SK-N-SH (cell line): Measurements from ENCODE around the gene OR2AT4. TPM values are rescaled to one million over a fixed set of nuclear protein-coding genes. Genes with fewer than 3 reads are reported as not detected.

ENCODE experiments used
- CTCF ChIA-PET: fragments of 300-600, 350-600 bp; formaldehyde crosslinking; extraction: SDS; loops from one replicate; lab custom pipeline; 2021; lab: Yijun Ruan, JAX
- POLR2A ChIA-PET: fragments of 350-600 bp; sonication (Branson Sonifier 250); formaldehyde crosslinking; extraction: SDS; loops from one replicate; lab custom pipeline; 2020; ENCODE audit warnings: antibody characterized with exemption, inconsistent platforms; lab: Yijun Ruan, JAX
- DNase-seq: peaks from one replicate; pipeline ENCODE4 v3.0.0; 2012
- H2AFZ ChIP-seq: fragments of 200-600 bp; sonication (generic); 2 replicates; pipeline ENCODE4 v1.8.1; 2016; ENCODE audit warnings: antibody characterized with exemption, mild to moderate bottlenecking, low read depth
- H3F3A ChIP-seq: fragments of 200-600 bp; sonication (generic); replicated peaks from 2 replicates; pipeline ENCODE3; 2016; ENCODE audit warnings: antibody characterized with exemption, mild to moderate bottlenecking; ENCODE audit not compliant: insufficient read depth
- H3K27ac ChIP-seq, 2 experiments: fragments of 200-500 bp in 1 of 2; fragments of 200-600 bp in 1 of 2; sonication (Bioruptor generic) in 1 of 2; sonication (generic), shearing (Covaris generic) in 1 of 2; 2 replicates each; pipeline versions ENCODE4 v1.5.1 to v1.6.1; 2014 to 2016; ENCODE audit warnings: low read depth in 2 of 2, inconsistent platforms in 1 of 2, low read length in 1 of 2, mild to moderate bottlenecking in 1 of 2, mixed read lengths in 1 of 2
- H3K27me3 ChIP-seq: fragments of 200-600 bp; sonication (generic), shearing (Covaris generic); 2 replicates; pipeline ENCODE4 v1.6.1; 2016; ENCODE audit warnings: mixed run types; ENCODE audit not compliant: insufficient read depth
- H3K36me3 ChIP-seq, 2 experiments: fragments of 200-500 bp in 1 of 2; fragments of 200-600 bp in 1 of 2; sonication (Bioruptor generic) in 1 of 2; sonication (generic) in 1 of 2; replicated peaks in 1 of 2; 2 replicates each; pipeline versions ENCODE3 to v1.5.1; 2014 to 2016; ENCODE audit warnings: low read length in 1 of 2, mild to moderate bottlenecking in 1 of 2; ENCODE audit not compliant: insufficient read depth in 2 of 2, control insufficient read depth in 1 of 2
- H3K4me1 ChIP-seq, 2 experiments: fragments of 200-500 bp in 1 of 2; fragments of 200-600 bp in 1 of 2; sonication (Bioruptor generic) in 1 of 2; sonication (generic), shearing (Covaris generic) in 1 of 2; 2 replicates each; pipeline versions ENCODE4 v1.5.1 to v1.6.1; 2014 to 2016; ENCODE audit warnings: low read depth in 1 of 2, low read length in 1 of 2, mixed run types in 1 of 2; ENCODE audit not compliant: insufficient read depth in 2 of 2, control insufficient read depth in 1 of 2
- H3K4me2 ChIP-seq: fragments of 200-600 bp; sonication (generic), shearing (Covaris generic); 2 replicates; pipeline ENCODE4 v1.6.1; 2017; ENCODE audit warnings: mixed run types
- H3K4me3 ChIP-seq, 2 experiments: fragments of 200-500 bp in 1 of 2; fragments of 200-600 bp in 1 of 2; sonication (Bioruptor generic) in 1 of 2; sonication (generic), shearing (Covaris generic) in 1 of 2; 2 replicates each; pipeline versions ENCODE4 v1.5.1 to v1.8.1; 2014 to 2016; ENCODE audit warnings: low read depth in 2 of 2, inconsistent platforms in 1 of 2, low read length in 1 of 2, mild to moderate bottlenecking in 1 of 2, mixed read lengths in 1 of 2, moderate library complexity in 1 of 2
- H3K79me2 ChIP-seq: fragments of 200-600 bp; sonication (generic); 2 replicates; pipeline ENCODE4 v1.8.1; 2017; ENCODE audit warnings: mild to moderate bottlenecking; ENCODE audit not compliant: insufficient read depth
- H3K9ac ChIP-seq: fragments of 200-600 bp; sonication (generic); 2 replicates; pipeline ENCODE4 v1.6.1; 2017; ENCODE audit warnings: mixed run types
- H3K9me2 ChIP-seq: fragments of 200-600 bp; sonication (generic); 2 replicates; pipeline ENCODE4 v1.6.1; 2017; ENCODE audit warnings: mixed run types
- H3K9me3 ChIP-seq: fragments of 200-600 bp; sonication (generic); 2 replicates; pipeline ENCODE4 v1.6.1; 2017; ENCODE audit warnings: mixed run types, mild to moderate bottlenecking, moderate library complexity
- H4K20me1 ChIP-seq: fragments of 200-600 bp; sonication (generic); 2 replicates; pipeline ENCODE4 v1.6.1; 2017; ENCODE audit warnings: mild to moderate bottlenecking, mixed run types; ENCODE audit not compliant: insufficient read depth
- CHD2 ChIP-seq: fragments of 150-350 bp; IDR thresholded peaks from 2 replicates; pipeline ENCODE4 v1.6.1; 2018; ENCODE audit warnings: low read length; ENCODE audit not compliant: partially characterized antibody
- CTCF ChIP-seq: fragments of 200-600 bp; sonication (generic); IDR thresholded peaks from 2 replicates; pipeline ENCODE4 v1.6.1; 2017; ENCODE audit warnings: antibody characterized with exemption, mild to moderate bottlenecking, moderate library complexity
- ELF1 ChIP-seq: IDR thresholded peaks from 2 replicates; pipeline ENCODE4 v1.4.0; 2012
- EP300 ChIP-seq, 2 experiments: IDR thresholded peaks; 2 replicates each; pipeline versions ENCODE4 v1.4.0 to v1.6.1; 2012; ENCODE audit warnings: borderline replicate concordance in 1 of 2, low read depth in 1 of 2, low read length in 1 of 2
- FOSL2 ChIP-seq: IDR thresholded peaks from 2 replicates; pipeline ENCODE4 v1.4.0; 2012; ENCODE audit warnings: low read depth, mild to moderate bottlenecking, moderate library complexity, borderline replicate concordance
- FOXJ3 ChIP-seq: sonication (generic); formaldehyde crosslinking; IDR thresholded peaks from 2 replicates; pipeline ENCODE4 v1.5.1; 2020; ENCODE audit warnings: mild to moderate bottlenecking, missing genetic modification reagents
- FOXM1 ChIP-seq: IDR thresholded peaks from 2 replicates; pipeline ENCODE4 v1.4.0; 2012; ENCODE audit warnings: low read depth, mild to moderate bottlenecking
- JUND ChIP-seq: IDR thresholded peaks from 2 replicates; pipeline ENCODE4 v1.4.0; 2012
- NFIC ChIP-seq: IDR thresholded peaks from 2 replicates; pipeline ENCODE4 v1.4.0; 2012; ENCODE audit warnings: borderline replicate concordance
- NRF1 ChIP-seq: IDR thresholded peaks from 2 replicates; pipeline ENCODE4 v1.6.1; 2012; ENCODE audit warnings: low read depth, mild to moderate bottlenecking, low read length
- POLR2AphosphoS5 ChIP-seq: IDR thresholded peaks from 2 replicates; pipeline ENCODE4 v1.6.1; 2012; ENCODE audit warnings: low read depth, low read length
- RCOR1 ChIP-seq: fragments of 150-350 bp; IDR thresholded peaks from 2 replicates; pipeline ENCODE4 v1.6.1; 2017; ENCODE audit warnings: antibody characterized with exemption, low read length
- RFX5 ChIP-seq: IDR thresholded peaks from 2 replicates; pipeline ENCODE4 v1.6.1; 2012; ENCODE audit warnings: mild to moderate bottlenecking, improper control_type of control experiment, low read length
- TCF12 ChIP-seq: IDR thresholded peaks from 2 replicates; pipeline ENCODE4 v1.4.0; 2012
- USF1 ChIP-seq: IDR thresholded peaks from 2 replicates; pipeline ENCODE4 v1.4.0; 2012; ENCODE audit warnings: low read depth, borderline replicate concordance
- WGBS: methylation state at CpG from one replicate; pipeline ENCODE4 v1.1.6; 2017; ENCODE audit warnings: low lambda C conversion rate; 5-methylcytosine and 5-hydroxymethylcytosine counted together
- polyA plus RNA-seq, 3 experiments: library from polyadenylated mRNA; depleted of rRNA; stranded (reverse); fragments of >200 nt; gene quantifications; 2 replicates each; pipeline ENCODE4 v1.2.3, GENCODE V29; 2012
- TF ChIP-seq, protein P1 (sequence below): fragments of 150-350 bp; IDR thresholded peaks from 2 replicates; pipeline ENCODE4 v1.6.1; 2016; ENCODE audit warnings: mild to moderate bottlenecking, low read depth, low read length
- TF ChIP-seq, protein P2 (sequence below): IDR thresholded peaks from 2 replicates; pipeline ENCODE4 v1.4.0; 2012; ENCODE audit warnings: low read depth, borderline replicate concordance

Gene OR2AT4
- polyA plus RNA-seq, 1 of the 3 experiments (the other 2 are of a cell fraction), result not detected

- TF ChIP-seq CHD2, result no peak
- TF ChIP-seq, protein P1, sequence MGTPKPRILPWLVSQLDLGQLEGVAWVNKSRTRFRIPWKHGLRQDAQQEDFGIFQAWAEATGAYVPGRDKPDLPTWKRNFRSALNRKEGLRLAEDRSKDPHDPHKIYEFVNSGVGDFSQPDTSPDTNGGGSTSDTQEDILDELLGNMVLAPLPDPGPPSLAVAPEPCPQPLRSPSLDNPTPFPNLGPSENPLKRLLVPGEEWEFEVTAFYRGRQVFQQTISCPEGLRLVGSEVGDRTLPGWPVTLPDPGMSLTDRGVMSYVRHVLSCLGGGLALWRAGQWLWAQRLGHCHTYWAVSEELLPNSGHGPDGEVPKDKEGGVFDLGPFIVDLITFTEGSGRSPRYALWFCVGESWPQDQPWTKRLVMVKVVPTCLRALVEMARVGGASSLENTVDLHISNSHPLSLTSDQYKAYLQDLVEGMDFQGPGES, result no peak
Measured at GRCh38 chr11:75072582-75072981, 24.1 kb downstream of the OR2AT4 start (continued).

- no peaks in the 10 kb centered on the region for H3K36me3 ChIP-seq
- no peak overlapping the region for H3K4me3 ChIP-seq
- no peaks in the 10 kb centered on the region for H3K9me3 ChIP-seq
- no peaks in the 10 kb centered on the region for H3F3A ChIP-seq
- CTCF ChIA-PET, result interaction anchor here (0.7 kb wide), 1 partner anchor 74 kb away, joined by 3 read pairs; no protein-coding TSS in a partner anchor
- no peaks in the 10 kb centered on the region for H3K9me2 ChIP-seq
- H3K4me1 ChIP-seq, result peaks cover 0 to 2% of the 10 kb centered on the region in 2 experiments; a peak in 1 of 4 replicates
- POLR2A ChIA-PET, result no interaction called here
- 52% methylated on average over 4 of the region's 4 CpGs for WGBS
- no peak overlapping the region for H3K27ac ChIP-seq
- TF ChIP-seq FOXM1 (no peak), TCF12 (no peak)
- TF ChIP-seq, all 33 proteins: peak for 0
- Histone ChIP-seq H2AFZ (no peak overlapping the region), H3K4me2 (no peak overlapping the region), H3K9ac (no peak overlapping the region), H3K27me3 (no peaks in the 10 kb centered on the region; the same call in 1 of the 2 replicates), H4K20me1 (no peaks in the 10 kb centered on the region), H3K79me2 (no peaks in the 10 kb centered on the region)
- DNase-seq, result no peak
Measured at GRCh38 chr11:75069473-75069872, 27.2 kb downstream of the OR2AT4 start.

DNA sequence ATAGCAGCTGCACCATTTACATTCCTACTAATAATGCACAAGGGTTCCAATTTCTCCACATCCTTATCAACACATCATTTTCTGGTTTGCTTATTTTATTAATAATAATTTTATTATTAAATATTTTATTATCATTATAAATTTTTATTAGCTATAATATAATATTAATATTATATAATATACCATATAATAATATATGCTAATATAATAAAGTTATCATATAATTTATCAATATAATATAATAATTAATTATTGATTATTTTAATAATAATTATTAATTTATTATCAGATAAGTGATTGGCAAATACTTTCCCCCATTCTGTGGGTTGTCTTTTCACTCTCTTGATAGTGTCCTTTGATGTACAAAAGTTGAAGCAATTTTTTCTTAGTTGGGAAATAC is 27.7 kb downstream of the OR2AT4 start:
- no peaks in the 10 kb centered on the region; the same call in 1 of the 2 replicates for H3K27me3 ChIP-seq
- CTCF ChIA-PET, result interaction anchor here (0.7 kb wide), 1 partner anchor 75 kb away, joined by 3 read pairs; no protein-coding TSS in a partner anchor
- TF ChIP-seq, protein P1, result no peak
- TF ChIP-seq RFX5, result no peak
- TF ChIP-seq FOXM1, result no peak
- no peak for TF ChIP-seq NFIC
- TF ChIP-seq TCF12, result no peak
- no peak for TF ChIP-seq FOSL2
- TF ChIP-seq JUND, result no peak
- TF ChIP-seq USF1, result no peak
- no peak for TF ChIP-seq EP300 (IDR thresholded peaks at IDR 0.05; ENCODE audit: borderline replicate concordance in 1 of 2, low read depth in 1 of 2, low read length in 1 of 2)
- TF ChIP-seq CTCF, result no peak
- no peak for TF ChIP-seq POLR2AphosphoS5
- no peak for TF ChIP-seq FOXJ3 (CRISPR knock-in tag)
- TF ChIP-seq ELF1, result no peak
- no peak for TF ChIP-seq RCOR1
- TF ChIP-seq, protein P2, sequence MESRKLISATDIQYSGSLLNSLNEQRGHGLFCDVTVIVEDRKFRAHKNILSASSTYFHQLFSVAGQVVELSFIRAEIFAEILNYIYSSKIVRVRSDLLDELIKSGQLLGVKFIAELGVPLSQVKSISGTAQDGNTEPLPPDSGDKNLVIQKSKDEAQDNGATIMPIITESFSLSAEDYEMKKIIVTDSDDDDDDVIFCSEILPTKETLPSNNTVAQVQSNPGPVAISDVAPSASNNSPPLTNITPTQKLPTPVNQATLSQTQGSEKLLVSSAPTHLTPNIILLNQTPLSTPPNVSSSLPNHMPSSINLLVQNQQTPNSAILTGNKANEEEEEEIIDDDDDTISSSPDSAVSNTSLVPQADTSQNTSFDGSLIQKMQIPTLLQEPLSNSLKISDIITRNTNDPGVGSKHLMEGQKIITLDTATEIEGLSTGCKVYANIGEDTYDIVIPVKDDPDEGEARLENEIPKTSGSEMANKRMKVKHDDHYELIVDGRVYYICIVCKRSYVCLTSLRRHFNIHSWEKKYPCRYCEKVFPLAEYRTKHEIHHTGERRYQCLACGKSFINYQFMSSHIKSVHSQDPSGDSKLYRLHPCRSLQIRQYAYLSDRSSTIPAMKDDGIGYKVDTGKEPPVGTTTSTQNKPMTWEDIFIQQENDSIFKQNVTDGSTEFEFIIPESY, result no peak
- no peak for TF ChIP-seq NRF1

More for the DNA sequence above, 27.7 kb downstream of the OR2AT4 start:
- Histone ChIP-seq H3K9me2 (no peaks in the 10 kb centered on the region), H3K4me1 (peaks cover 0 to 2% of the 10 kb centered on the region in 2 experiments; a peak in 1 of 4 replicates), H3K9me3 (no peaks in the 10 kb centered on the region), H4K20me1 (no peaks in the 10 kb centered on the region), H3K4me3 (no peak overlapping the region), H2AFZ (no peak overlapping the region), H3F3A (no peaks in the 10 kb centered on the region), H3K79me2 (no peaks in the 10 kb centered on the region), H3K4me2 (no peak overlapping the region), H3K27ac (no peak overlapping the region), H3K9ac (no peak overlapping the region), H3K36me3 (no peaks in the 10 kb centered on the region)
- no peak for DNase-seq
- POLR2A ChIA-PET, result no interaction called here
